HepG2 (cell line): ENCODE measurements around the gene PEX12. TPM values are rescaled to one million over a fixed set of nuclear protein-coding genes. Genes with fewer than 3 reads are reported as not detected.
A peak's percentile ranks its signal among the peaks of the same experiment; 100 is the strongest.

Experiments used
- ATAC-seq: fragments of 200-7000 bp; cut with Tn5 transposase; 3 replicates; pipeline ENCODE4 v1.9.1; 2020; ENCODE audit warnings: mild to moderate bottlenecking, moderate library complexity
- BruUV-seq: library from RNA; stranded (reverse); fragments of 400-500 nt; replicated peaks from 2 replicates; lab custom pipeline; 2021; lab: Mats Ljungman, UMichigan
- CTCF ChIA-PET: fragments of 300-600 bp; formaldehyde crosslinking; extraction: SDS; loops from one replicate; lab custom pipeline; 2021; ENCODE audit warnings: low total read pairs, inconsistent platforms, low intra/inter-chr PET ratio; lab: Yijun Ruan, JAX
- POLR2A ChIA-PET: fragments of 350-600 bp; sonication (Branson Sonifier 250); formaldehyde crosslinking; loops from one replicate; lab custom pipeline; 2020; ENCODE audit warnings: antibody characterized with exemption, inconsistent platforms; lab: Yijun Ruan, JAX
- DNase-seq: peaks from one replicate; pipeline ENCODE4 v3.0.0-alpha.2; 2015; ENCODE audit warnings: low spot score
- FAIRE-seq: peaks from 3 replicates; lab custom pipeline; 2011; peaks lifted over from hg19 to GRCh38; lab: Jason Lieb, UNC
- H2AFZ ChIP-seq: one replicate; pipeline ENCODE4 v1.6.1; 2011; ENCODE audit warnings: low read length, inconsistent platforms
- H3K27ac ChIP-seq: fragments of 300-600 bp; 3 replicates; pipeline ENCODE4 v1.8.0; 2011; ENCODE audit warnings: mixed run types, mild to moderate bottlenecking, mixed read lengths, low read length, inconsistent platforms; ENCODE audit not compliant: insufficient read depth; ENCODE audit errors: extremely low read length
- H3K27me3 ChIP-seq, 2 experiments: fragments of 200-600 bp in 1 of 2; 2 replicates in 1 of 2; 3 replicates in 1 of 2; pipeline versions ENCODE4 v1.6.0 to v1.8.0; 2011; ENCODE audit warnings: low read length in 2 of 2, mild to moderate bottlenecking in 2 of 2, moderate library complexity in 2 of 2, inconsistent platforms in 1 of 2; ENCODE audit not compliant: insufficient read depth in 2 of 2, control insufficient read depth in 1 of 2
- H3K36me3 ChIP-seq, 2 experiments: fragments of 200-600 bp in 1 of 2; replicated peaks in 1 of 2; 2 replicates in 1 of 2; 3 replicates in 1 of 2; pipeline versions ENCODE4 v1.5.1 to v1.8.0; 2011; ENCODE audit warnings: low read length in 2 of 2, inconsistent platforms in 1 of 2; ENCODE audit not compliant: insufficient read depth in 2 of 2, control insufficient read depth in 1 of 2
- H3K4me1 ChIP-seq: 2 replicates; pipeline ENCODE4 v1.5.1; 2012; ENCODE audit warnings: low read length, inconsistent platforms; ENCODE audit not compliant: insufficient read depth
- H3K4me2 ChIP-seq: 2 replicates; pipeline ENCODE4 v1.6.0; 2011; ENCODE audit warnings: low read depth, low read length, inconsistent platforms
- H3K4me3 ChIP-seq, 3 experiments: fragments of 200-600 bp in 1 of 3; sonication (generic), shearing (Covaris generic) in 1 of 3; replicated peaks in 1 of 3; 2 replicates each; pipeline ENCODE4 v1.5.1; 2011 to 2016; ENCODE audit warnings: low read length in 3 of 3, inconsistent platforms in 2 of 3, low read depth in 2 of 3, mild to moderate bottlenecking in 2 of 3, control low read depth in 1 of 3, mixed read lengths in 1 of 3; ENCODE audit not compliant: insufficient read depth in 1 of 3
- H3K79me2 ChIP-seq: one replicate; pipeline ENCODE4 v1.6.1; 2011; ENCODE audit warnings: low read length, inconsistent platforms; ENCODE audit not compliant: insufficient read depth
- H3K9ac ChIP-seq: 2 replicates; pipeline ENCODE4 v1.6.0; 2011; ENCODE audit warnings: mild to moderate bottlenecking, low read depth, low read length, inconsistent platforms; ENCODE audit not compliant: insufficient read depth
- H3K9me3 ChIP-seq: 2 replicates; pipeline ENCODE4 v1.5.1; 2012; ENCODE audit warnings: mild to moderate bottlenecking, low read length
- H4K20me1 ChIP-seq: 2 replicates; pipeline ENCODE4 v1.6.0; 2011; ENCODE audit warnings: inconsistent platforms, mild to moderate bottlenecking, low read length, moderate library complexity; ENCODE audit not compliant: insufficient read depth
- CBX5 ChIP-seq: sonication (generic); formaldehyde crosslinking; IDR thresholded peaks from 2 replicates; pipeline ENCODE4 v1.4.0; 2020; ENCODE audit warnings: missing genetic modification reagents, borderline replicate concordance
- FIP1L1 ChIP-seq: fragments of 200-400 bp; formaldehyde crosslinking; IDR thresholded peaks from 2 replicates; pipeline ENCODE4 v1.6.1; 2018; ENCODE audit warnings: low read depth, mild to moderate bottlenecking, low read length, moderate library complexity, borderline replicate concordance; ENCODE audit not compliant: insufficient read depth
- FOXC1 ChIP-seq: sonication (generic); formaldehyde crosslinking; IDR thresholded peaks from 2 replicates; pipeline ENCODE4 v1.8.0; 2022; ENCODE audit warnings: mild to moderate bottlenecking, missing genetic modification reagents, borderline replicate concordance
- FOXP1 ChIP-seq, 2 experiments: fragments of 450-650 bp in 1 of 2; IDR thresholded peaks; 2 replicates each; pipeline ENCODE4 v1.6.1; 2017 to 2018; ENCODE audit warnings: antibody characterized with exemption in 1 of 2
- HNRNPH1 ChIP-seq: fragments of 200-400 bp; formaldehyde crosslinking; optimal IDR thresholded peaks from 2 replicates; pipeline ENCODE3; 2017; ENCODE audit warnings: mild to moderate bottlenecking, low read depth, low read length
- RBAK ChIP-seq: sonication (generic); formaldehyde crosslinking; IDR thresholded peaks from 2 replicates; pipeline ENCODE4 v1.5.1; 2020; ENCODE audit warnings: mild to moderate bottlenecking, missing genetic modification reagents
- REPIN1 ChIP-seq: sonication (generic); formaldehyde crosslinking; IDR thresholded peaks from 2 replicates; pipeline ENCODE4 v1.8.0; 2022; ENCODE audit warnings: missing genetic modification reagents, low read depth, mild to moderate bottlenecking, borderline replicate concordance
- SNRNP70 ChIP-seq: fragments of 200-400 bp; formaldehyde crosslinking; IDR thresholded peaks from 2 replicates; pipeline ENCODE4 v1.6.1; 2017; ENCODE audit warnings: mild to moderate bottlenecking, low read depth, low read length, moderate library complexity
- ZNF205 ChIP-seq: IDR thresholded peaks from 2 replicates; pipeline ENCODE4 v1.6.1; 2018; ENCODE audit warnings: missing biosample characterization, missing genetic modification reagents
- ZNF224 ChIP-seq: sonication (generic); formaldehyde crosslinking; IDR thresholded peaks from 2 replicates; pipeline ENCODE4 v1.5.0; 2020; ENCODE audit warnings: mild to moderate bottlenecking, missing genetic modification reagents
- ZNF570 ChIP-seq: sonication (generic); formaldehyde crosslinking; IDR thresholded peaks from 2 replicates; pipeline ENCODE4 v1.4.0; 2020; ENCODE audit warnings: mild to moderate bottlenecking, missing genetic modification reagents, borderline replicate concordance
- ZSCAN31 ChIP-seq: sonication (generic); formaldehyde crosslinking; IDR thresholded peaks from 2 replicates; pipeline ENCODE4 v1.5.0; 2020; ENCODE audit warnings: low read depth, mild to moderate bottlenecking, missing genetic modification reagents
- WGBS: methylation state at CpG from one replicate; pipeline ENCODE4 v1.1.6; 2017; ENCODE audit warnings: low lambda C conversion rate; 5-methylcytosine and 5-hydroxymethylcytosine counted together
- in situ Hi-C: cut with HindIII; loops from 2 replicates; pipeline ENCODE4 v1.10.0; 2017; ENCODE audit warnings: low pct_unique_long_range_greater_than_20kb; ENCODE audit not compliant: extremely low pct_ligation_motif_present
- intact Hi-C: fragments of 100-400 bp; cut with micrococcal nuclease; formaldehyde crosslinking; loops from one replicate; pipeline ENCODE4 v1.10.0; 2022; ENCODE audit not compliant: unreplicated experiment
- polyA plus RNA-seq, 8 experiments: library from polyadenylated mRNA; depleted of rRNA in 3 of 8; stranded (reverse) in 7 of 8; unstranded in 1 of 8; fragments of >200 nt; fragmentation: Illumina TruSeq in 4 of 8; extraction: Trizol in 4 of 8; gene quantifications; 2 replicates each; pipeline versions ENCODE4 v1.2.1 to v1.2.3, GENCODE V29; 2011 to 2016; ENCODE audit warnings: low read depth in 4 of 8, missing spikeins in 1 of 8, mixed read lengths in 1 of 8; ENCODE audit not compliant: insufficient read depth in 1 of 8
- total RNA-seq, 5 experiments: library from RNA; depleted of rRNA; stranded (reverse); fragments of >200 nt; fragmentation: Illumina TruSeq; extraction: Trizol; gene quantifications; 2 replicates each; pipeline ENCODE4 v1.2.3, GENCODE V29; 2016; ENCODE audit warnings: low read depth in 1 of 5
- TF ChIP-seq, protein P1 (sequence below): sonication (generic); formaldehyde crosslinking; IDR thresholded peaks from 2 replicates; pipeline ENCODE4 v1.8.1; 2023; ENCODE audit warnings: mild to moderate bottlenecking, missing genetic modification reagents, borderline replicate concordance
- TF ChIP-seq, protein P2 (sequence below): sonication (generic); formaldehyde crosslinking; IDR thresholded peaks from 2 replicates; pipeline ENCODE4 v1.5.0; 2020; ENCODE audit warnings: mild to moderate bottlenecking, missing genetic modification reagents
- TF ChIP-seq, protein P3 (sequence below): sonication (generic); formaldehyde crosslinking; IDR thresholded peaks from 2 replicates; pipeline ENCODE4 v1.8.0; 2022; ENCODE audit warnings: mild to moderate bottlenecking, missing genetic modification reagents
- TF ChIP-seq, protein P4 (sequence below): sonication (generic); formaldehyde crosslinking; IDR thresholded peaks from 2 replicates; pipeline ENCODE4 v1.8.0; 2022; ENCODE audit warnings: low read depth, missing genetic modification reagents

Gene PEX12
- total and polyA plus RNA-seq, 2 of the 13 experiments (the other 11 are each of a cell fraction or from before 2014, with no cell fraction given) = 5.1 to 11.9 TPM

DNA sequence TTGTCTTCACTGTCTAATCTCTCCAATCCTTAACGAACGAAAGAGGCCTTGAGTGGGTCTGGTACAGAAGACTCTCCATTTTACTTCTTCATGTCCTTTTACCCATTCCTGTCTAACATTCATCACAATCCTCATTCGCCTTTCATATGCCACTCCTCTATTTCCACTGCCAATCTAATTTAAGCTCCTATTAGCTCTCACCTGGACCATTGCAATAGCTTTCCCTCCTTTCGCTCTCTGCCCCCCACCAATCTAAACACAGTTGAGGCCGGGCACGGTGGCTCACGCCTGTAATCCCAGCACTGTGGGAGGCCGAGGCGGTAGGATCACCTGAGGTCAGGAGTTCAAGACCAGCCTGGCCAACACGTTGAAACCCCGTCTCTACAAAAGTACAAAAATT, 11.4 kb downstream of the PEX12 start:
- Histone ChIP-seq H3K27ac (no peak overlapping the region), H3K9me3 (no peaks in the 10 kb centered on the region), H3K36me3 (no peaks in the 10 kb centered on the region; a peak in 1 of 5 replicates), H3K4me1 (peaks cover 27% of the 10 kb centered on the region), H3K79me2 (peaks cover 25% of the 10 kb centered on the region), H3K4me2 (peak overlapping the region; percentile 72; the same call in 1 of the 2 replicates), H2AFZ (no peak overlapping the region), H3K4me3 (peak overlapping the region in 1 of 3 experiments; percentile 92; a peak in 3 of 6 replicates), H4K20me1 (no peaks in the 10 kb centered on the region), H3K27me3 (peaks cover 0 to 3% of the 10 kb centered on the region in 2 experiments; a peak in 1 of 5 replicates), H3K9ac (no peak overlapping the region)
- FAIRE-seq = no peak
- in situ Hi-C loops = no loop called here
- BruUV-seq = no TSS peak
- ATAC-seq = no peak
- TF ChIP-seq ZNF205 (CRISPR knock-in tag) (no peak), REPIN1 (CRISPR knock-in tag) (no peak), ZSCAN31 (CRISPR knock-in tag) (no peak), CBX5 (no peak), ZNF570 (CRISPR knock-in tag) (no peak), RBAK (CRISPR knock-in tag) (no peak), FOXP1 (IDR thresholded peaks at IDR 0.05) (no peak), FOXP1 (CRISPR knock-in tag; IDR thresholded peaks at IDR 0.05) (no peak), HNRNPH1 (no peak), SNRNP70 (no peak), FOXC1 (no peak), ZNF224 (no peak), FIP1L1 (no peak)
- TF ChIP-seq, protein P1, sequence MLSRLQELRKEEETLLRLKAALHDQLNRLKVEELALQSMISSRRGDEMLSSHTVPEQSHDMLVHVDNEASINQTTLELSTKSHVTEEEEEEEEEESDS (CRISPR knock-in tag) = no peak
- TF ChIP-seq, protein P2, sequence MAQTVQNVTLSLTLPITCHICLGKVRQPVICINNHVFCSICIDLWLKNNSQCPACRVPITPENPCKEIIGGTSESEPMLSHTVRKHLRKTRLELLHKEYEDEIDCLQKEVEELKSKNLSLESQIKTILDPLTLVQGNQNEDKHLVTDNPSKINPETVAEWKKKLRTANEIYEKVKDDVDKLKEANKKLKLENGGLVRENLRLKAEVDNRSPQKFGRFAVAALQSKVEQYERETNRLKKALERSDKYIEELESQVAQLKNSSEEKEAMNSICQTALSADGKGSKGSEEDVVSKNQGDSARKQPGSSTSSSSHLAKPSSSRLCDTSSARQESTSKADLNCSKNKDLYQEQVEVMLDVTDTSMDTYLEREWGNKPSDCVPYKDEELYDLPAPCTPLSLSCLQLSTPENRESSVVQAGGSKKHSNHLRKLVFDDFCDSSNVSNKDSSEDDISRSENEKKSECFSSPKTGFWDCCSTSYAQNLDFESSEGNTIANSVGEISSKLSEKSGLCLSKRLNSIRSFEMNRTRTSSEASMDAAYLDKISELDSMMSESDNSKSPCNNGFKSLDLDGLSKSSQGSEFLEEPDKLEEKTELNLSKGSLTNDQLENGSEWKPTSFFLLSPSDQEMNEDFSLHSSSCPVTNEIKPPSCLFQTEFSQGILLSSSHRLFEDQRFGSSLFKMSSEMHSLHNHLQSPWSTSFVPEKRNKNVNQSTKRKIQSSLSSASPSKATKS (CRISPR knock-in tag) = no peak
- TF ChIP-seq, protein P3, sequence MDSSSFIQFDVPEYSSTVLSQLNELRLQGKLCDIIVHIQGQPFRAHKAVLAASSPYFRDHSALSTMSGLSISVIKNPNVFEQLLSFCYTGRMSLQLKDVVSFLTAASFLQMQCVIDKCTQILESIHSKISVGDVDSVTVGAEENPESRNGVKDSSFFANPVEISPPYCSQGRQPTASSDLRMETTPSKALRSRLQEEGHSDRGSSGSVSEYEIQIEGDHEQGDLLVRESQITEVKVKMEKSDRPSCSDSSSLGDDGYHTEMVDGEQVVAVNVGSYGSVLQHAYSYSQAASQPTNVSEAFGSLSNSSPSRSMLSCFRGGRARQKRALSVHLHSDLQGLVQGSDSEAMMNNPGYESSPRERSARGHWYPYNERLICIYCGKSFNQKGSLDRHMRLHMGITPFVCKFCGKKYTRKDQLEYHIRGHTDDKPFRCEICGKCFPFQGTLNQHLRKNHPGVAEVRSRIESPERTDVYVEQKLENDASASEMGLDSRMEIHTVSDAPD (CRISPR knock-in tag) = no peak
- TF ChIP-seq, protein P4, sequence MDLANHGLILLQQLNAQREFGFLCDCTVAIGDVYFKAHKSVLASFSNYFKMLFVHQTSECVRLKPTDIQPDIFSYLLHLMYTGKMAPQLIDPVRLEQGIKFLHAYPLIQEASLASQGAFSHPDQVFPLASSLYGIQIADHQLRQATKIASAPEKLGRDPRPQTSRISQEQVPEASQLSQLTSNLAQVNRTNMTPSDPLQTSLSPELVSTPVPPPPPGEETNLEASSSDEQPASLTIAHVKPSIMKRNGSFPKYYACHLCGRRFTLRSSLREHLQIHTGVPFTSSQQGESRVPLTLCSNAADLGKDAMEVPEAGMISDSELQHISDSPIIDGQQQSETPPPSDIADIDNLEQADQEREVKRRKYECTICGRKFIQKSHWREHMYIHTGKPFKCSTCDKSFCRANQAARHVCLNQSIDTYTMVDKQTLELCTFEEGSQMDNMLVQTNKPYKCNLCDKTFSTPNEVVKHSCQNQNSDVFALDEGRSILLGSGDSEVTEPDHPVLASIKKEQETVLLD (CRISPR knock-in tag) = no peak
- intact Hi-C loops = no loop called here
- CTCF ChIA-PET = no interaction called here
- POLR2A ChIA-PET = interaction anchor here (1.1 to 4.4 kb wide), 2 partner anchors 11 to 18 kb away, joined by 3 to 65 read pairs; partner anchors contain the start of gene PEX12
- 90% methylated on average over 11 of the region's 11 CpGs for WGBS
- DNase-seq = no peak
